ENCODE results near the gene POLR3E. TPM values are rescaled to one million over a fixed set of nuclear protein-coding genes. Genes with fewer than 3 reads are reported as not detected.

Gene POLR3E
- total RNA-seq, 1 experiment from 2014 or later = 103 TPM

- Histone ChIP-seq H3K4me1 (ENCODE audit: insufficient read depth, low read length) (no peaks in the 10 kb centered on the region), H3K23ac (ENCODE audit: insufficient read length, low read depth, low read length) (no peak overlapping the region), H3K23me2 (ENCODE audit: insufficient read length, low read depth, low read length, poor library complexity, severe bottlenecking) (no peaks in the 10 kb centered on the region), H3K18ac (ENCODE audit: insufficient read length, low read depth, low read length) (no peak overlapping the region), H3K27ac (ENCODE audit: insufficient read length, low read depth, low read length) (no peak overlapping the region), H3K9me3 (ENCODE audit: control insufficient read depth, low read depth, low read length) (no peaks in the 10 kb centered on the region), H3K27me3 (ENCODE audit: insufficient read depth, low read length) (no peaks in the 10 kb centered on the region), H2AFZ (ENCODE audit: low read length) (no peak overlapping the region), H2AK5ac (ENCODE audit: insufficient read length, low read length) (no peak overlapping the region), H3K4ac (ENCODE audit: low read depth, low read length) (no peak overlapping the region), H3K79me1 (ENCODE audit: insufficient read depth, low read depth, low read length, poor library complexity, severe bottlenecking) (no peaks in the 10 kb centered on the region), H2BK5ac (ENCODE audit: insufficient read length, low read length) (no peak overlapping the region), H4K5ac (ENCODE audit: insufficient read length, low read depth, low read length) (no peak overlapping the region), H2BK15ac (ENCODE audit: low read depth, low read length) (no peak overlapping the region), H4K91ac (ENCODE audit: insufficient read length, low read depth, low read length) (no peak overlapping the region), H3T11ph (ENCODE audit: low read length) (no peak overlapping the region), H3K14ac (ENCODE audit: insufficient read depth, low read length) (no peak overlapping the region), H4K8ac (replicated peaks; ENCODE audit: insufficient read length, low read depth, low read length) (no peak overlapping the region), H3K4me2 (ENCODE audit: insufficient read depth, insufficient read length, low read length) (no peak overlapping the region), H3K79me2 (ENCODE audit: insufficient read depth, low read length) (no peaks in the 10 kb centered on the region), H3K9ac (ENCODE audit: extremely low read depth, insufficient read length, low read length) (no peak overlapping the region), H4K20me1 (ENCODE audit: control insufficient read depth, insufficient read depth, insufficient read length) (no peaks in the 10 kb centered on the region), H2BK20ac (ENCODE audit: low read depth, low read length, poor library complexity, severe bottlenecking) (no peak overlapping the region), H2BK12ac (ENCODE audit: insufficient read length, low read depth, low read length) (no peak overlapping the region), H3K56ac (ENCODE audit: insufficient read length, low read depth, low read length) (no peak overlapping the region), H2BK120ac (ENCODE audit: low read depth, low read length, poor library complexity, severe bottlenecking) (no peak overlapping the region)
- TF ChIP-seq CTCF (conservative IDR thresholded peaks at IDR 0.05) = no peak
- peaks cover 0 to 6% of the 10 kb centered on the region in 2 experiments; a peak in 2 of 4 replicates for H3K4me1 Mint-ChIP-seq
- H3K9me3 Mint-ChIP-seq = no peaks in the 10 kb centered on the region; a peak in 1 of 5 replicates
- no CpG with 5 or more reads among the region's 23 CpGs for WGBS (ENCODE audit: extremely low coverage, insufficient read length, low lambda C conversion rate)
- peak overlapping the region in 2 of 3 experiments; percentile 2 to 73; a peak in 6 of 7 replicates for H3K27ac Mint-ChIP-seq
- peaks cover 33 to 80% (median 79%) of the 10 kb centered on the region in 3 experiments for H3K36me3 Mint-ChIP-seq (ENCODE audit: insufficient read depth in 1 of 3, low read depth in 3 of 3)
- DNase-seq = no peak
- H3K27me3 Mint-ChIP-seq (ENCODE audit: low read depth) = no peaks in the 10 kb centered on the region
- H3K4me3 Mint-ChIP-seq = no peak overlapping the region
These were observed 15.9 kb downstream of the POLR3E start for GRCh38 chr16:22312897-22313781.
